Transverse colon (tissue), 4 donors: ENCODE data around the gene FABP2. TPM values are rescaled to one million over a fixed set of nuclear protein-coding genes. Genes with fewer than 3 reads are reported as not detected.
"Not testable (repeated sequence)": the region's sequence is repeated elsewhere in the genome, so short reads cannot be mapped to it uniquely, and the experiment has no call there.

ENCODE experiments used
- DNase-seq: peaks from one replicate; pipeline ENCODE4 v3.0.0-alpha.2; 2019
- H3K27ac ChIP-seq, 4 donors: fragments of 200-600 bp; sonication (generic); 2 replicates each; pipeline ENCODE4 v1.5.1; 2016 to 2018; ENCODE audit warnings: inconsistent platforms in 4 of 4
- H3K27me3 ChIP-seq: fragments of 200-600 bp; sonication (generic); 2 replicates; pipeline ENCODE4 v1.5.1; 2017; ENCODE audit warnings: inconsistent platforms
- H3K36me3 ChIP-seq, 4 donors: fragments of 200-600 bp; sonication (generic); 2 replicates each; pipeline ENCODE4 v1.5.1; 2017 to 2019; ENCODE audit warnings: inconsistent platforms in 4 of 4
- H3K4me1 ChIP-seq, 4 donors: fragments of 200-600 bp; sonication (generic); 2 replicates each; pipeline ENCODE4 v1.5.1; 2017 to 2020; ENCODE audit warnings: inconsistent platforms in 4 of 4
- H3K4me3 ChIP-seq, 4 donors: fragments of 200-600 bp; sonication (generic); 1 replicate in 1 of 4; 2 replicates in 3 of 4; pipeline versions ENCODE4 v1.5.1 to v1.6.1; 2017 to 2019; ENCODE audit warnings: inconsistent platforms in 4 of 4
- H3K9me3 ChIP-seq, 2 donors: fragments of 200-600 bp; sonication (generic); 2 replicates each; pipeline ENCODE4 v1.5.1; 2017 to 2019; ENCODE audit warnings: inconsistent platforms in 2 of 2
- CTCF ChIP-seq, 5 experiments: fragments of 200-600 bp in 3 of 5; fragments of 450-650 bp in 2 of 5; sonication (generic) in 3 of 5; IDR thresholded peaks; 1 replicate in 2 of 5; 2 replicates in 3 of 5; pipeline ENCODE4 v1.5.1; 2016 to 2017; ENCODE audit warnings: antibody characterized with exemption in 5 of 5, inconsistent platforms in 3 of 5, mild to moderate bottlenecking in 2 of 5, moderate library complexity in 1 of 5
- EP300 ChIP-seq: sonication (generic); formaldehyde crosslinking; IDR thresholded peaks from one replicate; pipeline ENCODE4 v1.6.1; 2017; ENCODE audit warnings: antibody characterized with exemption, low read depth
- POLR2A ChIP-seq: fragments of 450-650 bp; IDR thresholded peaks from one replicate; pipeline ENCODE4 v1.6.1; 2016; ENCODE audit warnings: antibody characterized with exemption, mild to moderate bottlenecking, moderate library complexity
- POLR2AphosphoS5 ChIP-seq, 3 donors: sonication (generic); formaldehyde crosslinking; IDR thresholded peaks; one replicate each; pipeline ENCODE4 v1.6.1; 2016; ENCODE audit warnings: antibody characterized with exemption in 3 of 3
- WGBS, 2 donors: methylation state at CpG; one replicate each; pipeline ENCODE4 v1.1.5; 2018; ENCODE audit warnings: low coverage in 1 of 2; 5-methylcytosine and 5-hydroxymethylcytosine counted together
- in situ Hi-C, 4 donors: fragments of 200-750 bp; cut with MboI; loops; one replicate each; pipeline versions ENCODE4 v1.15.0 to v1.15.1; 2017; ENCODE audit warnings: low sequenced_read_pairs in 3 of 4, low pct_ligation_motif_present in 1 of 4, low pct_unique_long_range_greater_than_20kb in 1 of 4
- intact Hi-C: fragments of 100-400 bp; cut with DNase I; formaldehyde crosslinking; loops from one replicate; pipeline ENCODE4 v1.15.1; 2023; ENCODE audit warnings: low total_unique reads
- total RNA-seq, 4 donors: library from RNA; depleted of rRNA; stranded (reverse); fragments of >200 nt; gene quantifications; one replicate each; pipeline ENCODE4 v1.1.0, GENCODE V29; 2016

The FABP2 gene
- 10 to 100 TPM in 3 of 4 donors, 1 to 10 TPM in 1; 3.4 to 55.4 (median 17.1) TPM for total RNA-seq

GRCh38 chr4:119321921-119322687, at the start of gene FABP2:
Gene FABP2 (minus strand): TSS chr4:119322138. CDS start chr4:119322102, 36 bp downstream.
- H3K36me3 ChIP-seq, result no peaks in the 10 kb centered on the region
- WGBS, 2 donors, result 43 to 48% methylated on average over 6 of the region's 6 CpGs
- no peak for DNase-seq
- peaks cover 0 to 10% (median 4%) of the 10 kb centered on the region in 4 donors for H3K4me1 ChIP-seq
- TF ChIP-seq POLR2A, result peak; percentile 66
- no peak for TF ChIP-seq CTCF (IDR thresholded peaks at IDR 0.05)
- no peak for TF ChIP-seq EP300
- peak in 2 of 3 donors; percentile 30 to 74 for TF ChIP-seq POLR2AphosphoS5 (IDR thresholded peaks at IDR 0.05)
- peak within 1 kb of the TSS in 3 of 4 donors; percentile 30 to 41 (median 32) for H3K4me3 ChIP-seq
- no peaks in the 10 kb centered on the region for H3K27me3 ChIP-seq
- intact Hi-C loops, result no loop called here
- peak within 1 kb of the TSS; percentile 55 to 75 (median 70) for H3K27ac ChIP-seq
- in situ Hi-C loops, result loop anchor here in 2 of 4 donors (25.0 kb wide), 2 partner anchors 165 to 315 kb away; partner anchors contain the start of gene PDE5A (in 1 of the 2)
- H3K9me3 ChIP-seq, result no peaks in the 10 kb centered on the region

- H3K9me3 ChIP-seq, H3K27ac ChIP-seq, in situ Hi-C loops, H3K4me1 ChIP-seq, DNase-seq, H3K27me3 ChIP-seq, H3K36me3 ChIP-seq, H3K4me3 ChIP-seq, intact Hi-C loops: not testable (repeated sequence)
- 53 to 58% methylated on average over 2 to 3 of the region's 3 CpGs for WGBS, 2 donors
Observed at GRCh38 chr4:119370951-119371683, 49.2 kb upstream of the FABP2 start.

- intact Hi-C loops, H3K9me3 ChIP-seq: not testable (repeated sequence)
- 47 to 48% methylated on average over 2 to 5 of the region's 5 CpGs for WGBS, 2 donors
Observed at GRCh38 chr4:119370392-119370791, 48.5 kb upstream of the FABP2 start.

GRCh38 chr4:119366802-119367201, 44.9 kb upstream of the FABP2 start:
- WGBS, 2 donors, result 49 to 53% methylated on average over 7 of the region's 7 CpGs
- DNase-seq, H3K27me3 ChIP-seq, H3K4me1 ChIP-seq, intact Hi-C loops, H3K9me3 ChIP-seq, H3K27ac ChIP-seq, H3K36me3 ChIP-seq, H3K4me3 ChIP-seq, in situ Hi-C loops: not testable (repeated sequence)

More at GRCh38 chr4:119370392-119370791, 48.5 kb upstream of the FABP2 start:
- H3K4me3 ChIP-seq, H3K4me1 ChIP-seq, in situ Hi-C loops, H3K27ac ChIP-seq, DNase-seq, H3K36me3 ChIP-seq, H3K27me3 ChIP-seq: not testable (repeated sequence)

- H3K4me1 ChIP-seq, H3K9me3 ChIP-seq, H3K4me3 ChIP-seq, H3K36me3 ChIP-seq, DNase-seq, H3K27ac ChIP-seq, H3K27me3 ChIP-seq, intact Hi-C loops, in situ Hi-C loops: not testable (repeated sequence)
- 91% methylated on average over 1 of the region's 1 CpG; no CpG with 5 or more reads in 1 of the 2 donors for WGBS, 2 donors
Observed at GRCh38 chr4:119364203-119364602, 42.3 kb upstream of the FABP2 start.

GRCh38 chr4:119363372-119363771, 41.4 kb upstream of the FABP2 start:
- in situ Hi-C loops, H3K4me3 ChIP-seq, H3K9me3 ChIP-seq, H3K36me3 ChIP-seq, DNase-seq, H3K27me3 ChIP-seq, intact Hi-C loops, H3K27ac ChIP-seq, H3K4me1 ChIP-seq: not testable (repeated sequence)
- 71 to 75% methylated on average over 5 to 6 of the region's 6 CpGs for WGBS, 2 donors

GRCh38 chr4:119362413-119362812, 40.5 kb upstream of the FABP2 start:
- H3K27me3 ChIP-seq, H3K9me3 ChIP-seq, H3K4me3 ChIP-seq, H3K27ac ChIP-seq, H3K36me3 ChIP-seq, intact Hi-C loops, in situ Hi-C loops, DNase-seq, H3K4me1 ChIP-seq: not testable (repeated sequence)
- WGBS, 2 donors, result 93 to 100% methylated on average over 3 of the region's 3 CpGs

GRCh38 chr4:119359873-119360272, 37.9 kb upstream of the FABP2 start:
- H3K27ac ChIP-seq, H3K36me3 ChIP-seq, H3K4me3 ChIP-seq, intact Hi-C loops, H3K9me3 ChIP-seq, H3K4me1 ChIP-seq, H3K27me3 ChIP-seq, in situ Hi-C loops, DNase-seq: not testable (repeated sequence)
- 86 to 100% methylated on average over 2 of the region's 2 CpGs for WGBS, 2 donors

- H3K4me3 ChIP-seq, in situ Hi-C loops, DNase-seq, H3K36me3 ChIP-seq, H3K9me3 ChIP-seq, H3K4me1 ChIP-seq, intact Hi-C loops, H3K27me3 ChIP-seq, H3K27ac ChIP-seq: not testable (repeated sequence)
- WGBS, 2 donors, result 100% methylated on average over 1 of the region's 1 CpG; no CpG with 5 or more reads in 1 of the 2 donors
Observed at GRCh38 chr4:119356796-119357195, 34.9 kb upstream of the FABP2 start.
